ENCODE data around the gene AKAP13. TPM values are rescaled to one million over a fixed set of nuclear protein-coding genes. Genes with fewer than 3 reads are reported as not detected.
"Not testable (repeated sequence)": the region's sequence is repeated elsewhere in the genome, so short reads cannot be mapped to it uniquely, and the experiment has no call there.

Gene AKAP13
- total RNA-seq, 2 experiments from 2014 or later = 282 to 304 TPM

DNA sequence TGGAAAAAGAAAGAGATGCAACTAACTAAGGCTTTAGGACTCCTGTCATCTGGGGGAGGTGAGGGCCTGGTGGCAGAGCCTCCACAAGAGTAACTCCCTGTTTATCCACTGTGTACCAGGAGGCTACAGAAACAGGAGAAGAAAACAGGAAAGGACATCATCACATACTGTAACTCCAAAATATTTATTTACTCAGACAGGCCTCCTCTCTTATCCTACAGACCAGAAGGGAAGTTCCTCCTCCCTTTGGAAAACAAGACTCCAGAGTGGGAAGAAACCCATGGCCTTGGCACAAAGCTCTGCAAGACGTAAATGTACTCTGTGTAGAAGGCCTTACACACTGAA is 40.1 kb upstream of the AKAP13 start:
- Mint-ChIP-seq H3K36me3 (ENCODE audit: low read depth) (no peaks in the 10 kb centered on the region), H3K4me1 (ENCODE audit: low read depth) (no peaks in the 10 kb centered on the region), H3K27ac (no peak overlapping the region), H3K4me3 (no peak overlapping the region), H3K9me3 (no peaks in the 10 kb centered on the region), H3K27me3 (no peaks in the 10 kb centered on the region)
- Histone ChIP-seq H3K27ac (ENCODE audit: low read depth in 1 of 2, low read length in 2 of 2) (no peak overlapping the region), H3K36me3 (ENCODE audit: insufficient read depth, low read length) (no peaks in the 10 kb centered on the region), H3K9me3 (ENCODE audit: control insufficient read depth in 1 of 2, insufficient read depth in 1 of 2, low read length in 2 of 2) (no peaks in the 10 kb centered on the region), H3K4me1 (ENCODE audit: insufficient read depth, low read length) (no peaks in the 10 kb centered on the region), H3K4me3 (ENCODE audit: low read length) (no peak overlapping the region), H3K27me3 (ENCODE audit: control insufficient read depth in 1 of 2, insufficient read depth in 2 of 2, low read length in 2 of 2) (no peaks in the 10 kb centered on the region)
- CTCF ChIA-PET = interaction anchor here (1.2 kb wide), 1 partner anchor 10 kb away, joined by 3 read pairs; no protein-coding TSS in a partner anchor
- TF ChIP-seq, protein P1, sequence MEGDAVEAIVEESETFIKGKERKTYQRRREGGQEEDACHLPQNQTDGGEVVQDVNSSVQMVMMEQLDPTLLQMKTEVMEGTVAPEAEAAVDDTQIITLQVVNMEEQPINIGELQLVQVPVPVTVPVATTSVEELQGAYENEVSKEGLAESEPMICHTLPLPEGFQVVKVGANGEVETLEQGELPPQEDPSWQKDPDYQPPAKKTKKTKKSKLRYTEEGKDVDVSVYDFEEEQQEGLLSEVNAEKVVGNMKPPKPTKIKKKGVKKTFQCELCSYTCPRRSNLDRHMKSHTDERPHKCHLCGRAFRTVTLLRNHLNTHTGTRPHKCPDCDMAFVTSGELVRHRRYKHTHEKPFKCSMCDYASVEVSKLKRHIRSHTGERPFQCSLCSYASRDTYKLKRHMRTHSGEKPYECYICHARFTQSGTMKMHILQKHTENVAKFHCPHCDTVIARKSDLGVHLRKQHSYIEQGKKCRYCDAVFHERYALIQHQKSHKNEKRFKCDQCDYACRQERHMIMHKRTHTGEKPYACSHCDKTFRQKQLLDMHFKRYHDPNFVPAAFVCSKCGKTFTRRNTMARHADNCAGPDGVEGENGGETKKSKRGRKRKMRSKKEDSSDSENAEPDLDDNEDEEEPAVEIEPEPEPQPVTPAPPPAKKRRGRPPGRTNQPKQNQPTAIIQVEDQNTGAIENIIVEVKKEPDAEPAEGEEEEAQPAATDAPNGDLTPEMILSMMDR (IDR thresholded peaks at IDR 0.05) = no peak
- POLR2A ChIA-PET = no interaction called here
- no peak for DNase-seq
- ATAC-seq (ENCODE audit: poor library complexity) = no peak
- intact Hi-C loops (cut with DNase I, micrococcal nuclease) = no loop called here

DNA sequence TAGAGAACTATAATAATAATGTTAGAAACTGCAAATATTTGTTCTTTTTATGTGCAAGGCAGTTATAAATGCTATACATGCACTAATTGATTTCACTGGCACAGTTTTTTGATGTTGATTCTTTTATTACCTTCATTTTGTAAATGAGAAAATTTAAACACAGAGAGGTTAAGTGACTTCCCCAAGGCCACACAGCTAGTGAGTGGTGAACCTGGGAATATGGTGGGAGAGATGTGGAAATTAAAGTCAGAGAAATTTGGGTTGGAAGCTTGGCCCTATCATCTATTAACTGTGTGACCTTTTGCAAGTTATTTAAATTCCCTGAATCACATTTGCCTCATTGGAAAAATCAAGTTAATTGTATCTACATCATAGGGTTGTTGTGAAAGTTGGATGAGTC is 39.6 kb upstream of the AKAP13 start:
- intact Hi-C loops (cut with DNase I, micrococcal nuclease) = no loop called here
- ChIA-PET CTCF (interaction anchor here (1.2 kb wide), 1 partner anchor 10 kb away, joined by 3 read pairs; no protein-coding TSS in a partner anchor), POLR2A (no interaction called here)
- H3K27me3 ChIP-seq (ENCODE audit: control insufficient read depth in 1 of 2, insufficient read depth in 2 of 2, low read length in 2 of 2) = no peaks in the 10 kb centered on the region
- no peak overlapping the region for H3K4me3 Mint-ChIP-seq
- ATAC-seq (ENCODE audit: poor library complexity) (no peak), DNase-seq (no peak)
- no peaks in the 10 kb centered on the region for H3K4me1 ChIP-seq (ENCODE audit: insufficient read depth, low read length)
- H3K4me3 ChIP-seq (ENCODE audit: low read length) = no peak overlapping the region
- no peaks in the 10 kb centered on the region for H3K9me3 ChIP-seq (ENCODE audit: control insufficient read depth in 1 of 2, insufficient read depth in 1 of 2, low read length in 2 of 2)
- H3K36me3 ChIP-seq (ENCODE audit: insufficient read depth, low read length) = no peaks in the 10 kb centered on the region
- H3K4me1 Mint-ChIP-seq (ENCODE audit: low read depth) = no peaks in the 10 kb centered on the region
- H3K36me3 Mint-ChIP-seq (ENCODE audit: low read depth) = no peaks in the 10 kb centered on the region
- H3K27me3 Mint-ChIP-seq = no peaks in the 10 kb centered on the region
- no peak overlapping the region for H3K27ac Mint-ChIP-seq
- H3K9me3 Mint-ChIP-seq = no peaks in the 10 kb centered on the region
- no peak overlapping the region for H3K27ac ChIP-seq (ENCODE audit: low read depth in 1 of 2, low read length in 2 of 2)
- TF ChIP-seq, protein P1 (IDR thresholded peaks at IDR 0.05) = no peak

DNA sequence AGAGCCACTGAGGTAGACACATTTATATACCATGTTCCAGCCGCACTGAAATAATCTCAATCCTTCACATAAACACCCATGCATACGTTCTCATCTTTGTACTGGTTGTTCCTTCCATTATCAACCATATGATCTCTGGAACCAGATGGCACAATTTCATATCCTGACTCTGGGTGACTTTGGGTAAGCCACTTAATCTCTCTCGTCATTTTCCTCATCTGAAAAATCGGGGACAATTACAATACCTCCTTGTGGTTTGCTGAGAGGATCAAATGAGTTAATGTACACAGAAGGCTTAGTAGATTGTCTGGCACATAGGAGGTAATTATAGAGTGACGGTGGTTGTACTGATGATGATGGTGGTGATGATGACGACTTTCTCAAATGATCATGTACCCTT is 38.2 kb upstream of the AKAP13 start:
- DNase-seq; ATAC-seq (ENCODE audit: poor library complexity); POLR2A ChIA-PET; H3K27ac ChIP-seq (ENCODE audit: low read depth in 1 of 2, low read length in 2 of 2); H3K36me3 Mint-ChIP-seq (ENCODE audit: low read depth); intact Hi-C loops (cut with DNase I, micrococcal nuclease); H3K9me3 ChIP-seq (ENCODE audit: control insufficient read depth in 1 of 2, insufficient read depth in 1 of 2, low read length in 2 of 2); H3K4me1 ChIP-seq (ENCODE audit: insufficient read depth, low read length); H3K27ac Mint-ChIP-seq; H3K4me1 Mint-ChIP-seq (ENCODE audit: low read depth); H3K4me3 Mint-ChIP-seq; CTCF ChIA-PET; H3K27me3 Mint-ChIP-seq; H3K27me3 ChIP-seq (ENCODE audit: control insufficient read depth in 1 of 2, insufficient read depth in 2 of 2, low read length in 2 of 2); H3K4me3 ChIP-seq (ENCODE audit: low read length); H3K36me3 ChIP-seq (ENCODE audit: insufficient read depth, low read length); H3K9me3 Mint-ChIP-seq: not testable (repeated sequence)

GRCh38 chr15:85343443-85343842 is 37.0 kb upstream of the AKAP13 start:
- H3K27me3 ChIP-seq (ENCODE audit: control insufficient read depth in 1 of 2, insufficient read depth in 2 of 2, low read length in 2 of 2); H3K4me3 ChIP-seq (ENCODE audit: low read length); H3K9me3 ChIP-seq (ENCODE audit: control insufficient read depth in 1 of 2, insufficient read depth in 1 of 2, low read length in 2 of 2); intact Hi-C loops (cut with DNase I, micrococcal nuclease); H3K4me1 Mint-ChIP-seq (ENCODE audit: low read depth); CTCF ChIA-PET; H3K27ac ChIP-seq (ENCODE audit: low read depth in 1 of 2, low read length in 2 of 2); H3K36me3 Mint-ChIP-seq (ENCODE audit: low read depth); H3K4me3 Mint-ChIP-seq; DNase-seq; H3K36me3 ChIP-seq (ENCODE audit: insufficient read depth, low read length); H3K9me3 Mint-ChIP-seq; POLR2A ChIA-PET; H3K4me1 ChIP-seq (ENCODE audit: insufficient read depth, low read length); H3K27ac Mint-ChIP-seq; ATAC-seq (ENCODE audit: poor library complexity); H3K27me3 Mint-ChIP-seq: not testable (repeated sequence)

GRCh38 chr15:85344241-85344640 is 36.2 kb upstream of the AKAP13 start:
- H3K36me3 ChIP-seq (ENCODE audit: insufficient read depth, low read length) = not testable (repeated sequence)

DNA sequence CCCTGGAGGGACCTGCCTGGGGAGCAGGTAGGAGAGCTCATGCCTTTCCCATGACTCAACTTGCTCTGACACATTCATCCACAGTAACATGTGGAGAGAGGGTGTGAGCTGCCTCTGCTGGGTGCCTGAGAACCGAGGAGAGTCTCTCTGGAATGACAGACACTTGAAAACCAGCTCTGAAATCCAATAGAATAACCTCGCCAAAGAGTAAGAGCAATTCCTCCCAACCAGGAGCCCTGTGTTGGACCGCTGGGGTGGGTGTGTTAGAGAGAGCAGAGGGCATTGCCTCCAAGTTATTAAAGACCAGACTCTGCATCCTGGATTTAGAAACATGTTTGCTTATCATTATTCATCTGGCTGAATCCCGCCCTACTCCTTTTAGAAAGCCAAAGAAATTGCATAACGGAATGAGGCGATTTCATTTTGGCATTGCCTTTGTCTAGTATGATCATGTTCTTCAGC is 35.7 kb upstream of the AKAP13 start:
- H3K36me3 Mint-ChIP-seq (ENCODE audit: low read depth); H3K9me3 ChIP-seq (ENCODE audit: control insufficient read depth in 1 of 2, insufficient read depth in 1 of 2, low read length in 2 of 2); intact Hi-C loops (cut with DNase I, micrococcal nuclease); CTCF ChIA-PET; H3K4me1 ChIP-seq (ENCODE audit: insufficient read depth, low read length); H3K27ac Mint-ChIP-seq; H3K4me3 Mint-ChIP-seq; H3K9me3 Mint-ChIP-seq; H3K27ac ChIP-seq (ENCODE audit: low read depth in 1 of 2, low read length in 2 of 2); H3K36me3 ChIP-seq (ENCODE audit: insufficient read depth, low read length); DNase-seq; POLR2A ChIA-PET; H3K27me3 Mint-ChIP-seq; H3K27me3 ChIP-seq (ENCODE audit: control insufficient read depth in 1 of 2, insufficient read depth in 2 of 2, low read length in 2 of 2); H3K4me1 Mint-ChIP-seq (ENCODE audit: low read depth); H3K4me3 ChIP-seq (ENCODE audit: low read length); ATAC-seq (ENCODE audit: poor library complexity): not testable (repeated sequence)

More at GRCh38 chr15:85344241-85344640, 36.2 kb upstream of the AKAP13 start:
- H3K27me3 ChIP-seq (ENCODE audit: control insufficient read depth in 1 of 2, insufficient read depth in 2 of 2, low read length in 2 of 2); intact Hi-C loops (cut with DNase I, micrococcal nuclease); H3K4me3 Mint-ChIP-seq; CTCF ChIA-PET; H3K27ac ChIP-seq (ENCODE audit: low read depth in 1 of 2, low read length in 2 of 2); H3K36me3 Mint-ChIP-seq (ENCODE audit: low read depth); H3K4me3 ChIP-seq (ENCODE audit: low read length); H3K9me3 ChIP-seq (ENCODE audit: control insufficient read depth in 1 of 2, insufficient read depth in 1 of 2, low read length in 2 of 2); H3K9me3 Mint-ChIP-seq; H3K4me1 ChIP-seq (ENCODE audit: insufficient read depth, low read length); H3K4me1 Mint-ChIP-seq (ENCODE audit: low read depth); H3K27me3 Mint-ChIP-seq; DNase-seq; H3K27ac Mint-ChIP-seq; POLR2A ChIA-PET; ATAC-seq (ENCODE audit: poor library complexity): not testable (repeated sequence)
